Lower leg skin (tissue), 3 donors: ENCODE results near the gene HRK.

Experiments used
- CTCF ChIP-seq, 3 donors: fragments of 450-650 bp; IDR thresholded peaks; one replicate each; pipeline ENCODE4 v1.5.1; 2016; ENCODE audit warnings: antibody characterized with exemption in 3 of 3, mild to moderate bottlenecking in 3 of 3, moderate library complexity in 2 of 3
- POLR2A ChIP-seq, 2 donors: fragments of 450-650 bp; IDR thresholded peaks; one replicate each; pipeline ENCODE4 v1.6.1; 2016 to 2017; ENCODE audit warnings: antibody characterized with exemption in 2 of 2, mild to moderate bottlenecking in 1 of 2, moderate library complexity in 1 of 2

- TF ChIP-seq CTCF (IDR thresholded peaks at IDR 0.05) (no peak), POLR2A (IDR thresholded peaks at IDR 0.05) (no peak)
Measured at GRCh38 chr12:116821291-116821690, 60.0 kb downstream of the HRK start.
